ENCODE results near the gene SPATA9. TPM values are rescaled to one million over a fixed set of nuclear protein-coding genes. Genes with fewer than 3 reads are reported as not detected.

The SPATA9 gene
- total RNA-seq, 1 donor from 2014 or later = not detected

DNA sequence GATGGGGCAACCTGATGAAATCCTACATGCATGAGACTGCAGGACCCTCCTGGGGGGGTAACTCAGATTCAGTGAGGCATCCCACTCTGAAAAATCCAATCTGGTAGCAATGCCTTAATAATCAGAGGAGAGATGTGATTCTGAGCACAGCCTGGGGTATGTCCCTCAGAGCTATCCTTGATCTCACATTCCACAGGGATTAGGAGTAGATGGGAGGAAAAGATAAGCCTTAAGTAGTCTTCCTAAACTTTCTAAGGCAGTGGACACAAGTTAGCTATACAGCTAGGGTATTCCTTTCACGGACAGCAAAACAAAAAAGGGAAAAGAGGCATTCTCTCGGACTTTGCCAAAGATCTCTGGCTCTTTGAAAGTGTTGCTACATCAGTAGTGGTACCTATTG, 3.9 kb upstream of the SPATA9 start:
- TF ChIP-seq, protein P1, sequence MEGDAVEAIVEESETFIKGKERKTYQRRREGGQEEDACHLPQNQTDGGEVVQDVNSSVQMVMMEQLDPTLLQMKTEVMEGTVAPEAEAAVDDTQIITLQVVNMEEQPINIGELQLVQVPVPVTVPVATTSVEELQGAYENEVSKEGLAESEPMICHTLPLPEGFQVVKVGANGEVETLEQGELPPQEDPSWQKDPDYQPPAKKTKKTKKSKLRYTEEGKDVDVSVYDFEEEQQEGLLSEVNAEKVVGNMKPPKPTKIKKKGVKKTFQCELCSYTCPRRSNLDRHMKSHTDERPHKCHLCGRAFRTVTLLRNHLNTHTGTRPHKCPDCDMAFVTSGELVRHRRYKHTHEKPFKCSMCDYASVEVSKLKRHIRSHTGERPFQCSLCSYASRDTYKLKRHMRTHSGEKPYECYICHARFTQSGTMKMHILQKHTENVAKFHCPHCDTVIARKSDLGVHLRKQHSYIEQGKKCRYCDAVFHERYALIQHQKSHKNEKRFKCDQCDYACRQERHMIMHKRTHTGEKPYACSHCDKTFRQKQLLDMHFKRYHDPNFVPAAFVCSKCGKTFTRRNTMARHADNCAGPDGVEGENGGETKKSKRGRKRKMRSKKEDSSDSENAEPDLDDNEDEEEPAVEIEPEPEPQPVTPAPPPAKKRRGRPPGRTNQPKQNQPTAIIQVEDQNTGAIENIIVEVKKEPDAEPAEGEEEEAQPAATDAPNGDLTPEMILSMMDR (IDR thresholded peaks at IDR 0.05) = no peak
- Histone ChIP-seq H3K27me3 (ENCODE audit: low read depth) (no peaks in the 10 kb centered on the region), H3K4me3 (no peak overlapping the region), H3K36me3 (no peaks in the 10 kb centered on the region), H3K4me1 (no peaks in the 10 kb centered on the region), H3K27ac (no peak overlapping the region), H3K9me3 (no peaks in the 10 kb centered on the region)
- ATAC-seq (no peak), DNase-seq (no peak)
- intact Hi-C loops (cut with DNase I) = no loop called here

DNA sequence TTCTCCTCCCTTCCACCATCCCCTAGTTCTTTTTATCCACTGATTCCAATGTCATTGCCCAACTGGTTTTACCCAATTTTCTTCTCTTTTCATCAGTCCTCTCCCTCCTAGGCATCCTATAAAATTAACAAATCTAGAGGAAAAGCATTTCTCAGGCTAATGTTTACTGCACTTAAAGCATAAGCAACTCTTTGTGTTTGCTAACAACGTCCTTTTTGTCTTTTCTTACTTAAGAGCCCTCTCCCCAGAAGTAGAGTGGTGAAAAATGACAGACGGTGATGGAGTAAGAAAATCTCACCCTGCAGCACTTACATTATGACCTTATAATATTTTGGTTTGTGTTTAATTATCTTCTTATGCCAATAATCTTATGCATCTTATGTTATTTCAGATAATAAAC, 1.6 kb upstream of the SPATA9 start:
- TF ChIP-seq, protein P1 (IDR thresholded peaks at IDR 0.05) = no peak
- no peaks in the 10 kb centered on the region for H3K36me3 ChIP-seq
- H3K27ac ChIP-seq = no peak overlapping the region
- intact Hi-C loops (cut with DNase I) = no loop called here
- no peaks in the 10 kb centered on the region for H3K27me3 ChIP-seq (ENCODE audit: low read depth)
- H3K4me3 ChIP-seq = no peak overlapping the region
- H3K4me1 ChIP-seq = no peaks in the 10 kb centered on the region
- ATAC-seq (no peak), DNase-seq (no peak)
- H3K9me3 ChIP-seq = no peaks in the 10 kb centered on the region

DNA sequence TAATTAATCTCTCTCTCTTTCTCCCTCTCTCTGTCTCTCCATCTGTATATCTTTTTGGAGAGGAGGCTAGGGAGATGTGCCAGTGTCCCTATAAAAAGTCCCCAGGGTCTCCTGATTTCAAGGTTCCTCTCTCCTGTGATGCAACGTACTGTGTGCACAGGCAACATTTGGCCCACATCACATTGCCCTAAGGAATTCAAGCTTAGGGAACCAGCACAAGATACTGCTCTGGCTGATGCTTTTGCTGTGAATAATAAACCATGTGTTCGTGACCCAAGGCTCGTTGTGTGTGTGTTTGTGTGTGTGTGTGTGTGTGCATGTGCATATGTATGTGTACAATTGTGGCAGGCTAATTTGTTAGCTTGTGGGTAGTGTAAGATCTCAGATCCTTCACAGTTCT, 9.7 kb downstream of the SPATA9 start:
- Histone ChIP-seq H3K27me3 (ENCODE audit: low read depth) (no peaks in the 10 kb centered on the region), H3K36me3 (no peaks in the 10 kb centered on the region), H3K4me3 (no peak overlapping the region), H3K9me3 (no peaks in the 10 kb centered on the region), H3K27ac (no peak overlapping the region), H3K4me1 (no peaks in the 10 kb centered on the region)
- DNase-seq (no peak), ATAC-seq (no peak)
- intact Hi-C loops (cut with DNase I) = no loop called here
- TF ChIP-seq, protein P1 (IDR thresholded peaks at IDR 0.05) = no peak

DNA sequence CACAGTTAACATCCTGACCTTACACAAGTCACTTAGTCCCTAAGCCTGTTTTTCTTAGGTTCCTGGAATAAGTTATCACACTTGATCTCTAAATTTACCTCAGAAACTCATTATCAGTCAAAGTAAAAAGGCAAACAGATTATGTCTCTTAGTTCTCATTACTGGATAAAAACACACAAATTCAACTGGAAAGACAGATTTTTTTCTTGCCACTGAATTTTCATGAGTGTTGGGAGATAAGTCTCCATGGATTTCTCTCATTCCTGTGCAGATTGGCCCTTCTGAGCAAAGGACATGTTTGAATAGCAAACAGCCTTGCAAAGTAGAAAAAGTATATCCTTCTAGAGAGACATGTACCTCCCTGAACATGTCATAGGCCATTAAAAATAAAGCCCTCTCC, 10.2 kb downstream of the SPATA9 start:
- Histone ChIP-seq H3K27me3 (ENCODE audit: low read depth) (no peaks in the 10 kb centered on the region), H3K27ac (no peak overlapping the region), H3K4me3 (no peak overlapping the region), H3K9me3 (no peaks in the 10 kb centered on the region), H3K36me3 (no peaks in the 10 kb centered on the region), H3K4me1 (no peaks in the 10 kb centered on the region)
- DNase-seq (no peak), ATAC-seq (no peak)
- intact Hi-C loops (cut with DNase I) = no loop called here
- TF ChIP-seq, protein P1 (IDR thresholded peaks at IDR 0.05) = no peak

DNA sequence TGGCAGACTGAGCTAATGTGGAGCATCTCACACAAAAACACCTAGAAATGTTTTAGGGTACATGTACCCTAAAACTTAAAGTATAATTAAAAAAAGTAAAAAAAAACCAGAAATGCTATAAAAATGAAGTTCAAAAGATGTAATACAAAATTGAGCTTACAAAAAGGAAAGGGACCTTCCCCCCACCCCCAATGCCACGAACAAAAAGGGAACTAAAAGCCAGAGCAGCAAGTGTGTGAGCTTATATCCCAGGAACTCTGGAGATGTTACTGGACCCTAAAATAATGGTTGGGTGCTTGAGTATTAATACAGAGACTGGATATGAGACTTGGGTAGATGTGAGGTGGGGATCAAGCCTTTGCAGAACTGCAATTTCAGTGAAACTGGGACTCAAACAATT, 11.0 kb downstream of the SPATA9 start:
- Histone ChIP-seq H3K9me3 (no peaks in the 10 kb centered on the region), H3K4me3 (no peak overlapping the region), H3K27ac (no peak overlapping the region), H3K36me3 (no peaks in the 10 kb centered on the region), H3K27me3 (ENCODE audit: low read depth) (no peaks in the 10 kb centered on the region), H3K4me1 (no peaks in the 10 kb centered on the region)
- no peak for DNase-seq
- TF ChIP-seq, protein P1 (IDR thresholded peaks at IDR 0.05) = no peak
- intact Hi-C loops (cut with DNase I) = no loop called here
- ATAC-seq = no peak

DNA sequence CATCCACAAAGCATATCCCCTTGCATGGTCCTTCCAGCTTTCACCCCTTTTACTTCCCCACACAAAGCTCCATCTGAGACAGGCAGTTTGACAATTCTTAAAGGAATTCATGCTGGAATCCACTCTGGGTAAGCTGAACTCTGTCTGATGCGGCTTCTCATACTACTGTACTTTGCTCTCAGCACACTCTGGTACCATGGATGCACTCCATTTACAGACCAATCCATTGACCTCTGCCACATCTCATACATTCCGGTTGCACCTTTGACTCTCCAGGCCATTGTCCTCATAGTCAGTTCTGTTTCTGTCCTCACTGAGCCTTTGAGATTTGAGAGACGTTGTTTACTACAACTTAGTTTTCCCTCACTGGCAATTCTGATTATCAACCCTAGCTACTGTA, 12.2 kb downstream of the SPATA9 start:
- Histone ChIP-seq H3K27me3 (ENCODE audit: low read depth) (no peaks in the 10 kb centered on the region), H3K27ac (no peak overlapping the region), H3K4me3 (no peak overlapping the region), H3K36me3 (no peaks in the 10 kb centered on the region), H3K9me3 (no peaks in the 10 kb centered on the region), H3K4me1 (no peaks in the 10 kb centered on the region)
- TF ChIP-seq, protein P1 (IDR thresholded peaks at IDR 0.05) = no peak
- intact Hi-C loops (cut with DNase I) = no loop called here
- DNase-seq (no peak), ATAC-seq (no peak)
